ENCODE data around the gene RALBP1. TPM values are rescaled to one million over a fixed set of nuclear protein-coding genes. Genes with fewer than 3 reads are reported as not detected.

RALBP1 gene
- total and polyA plus RNA-seq, 2 of the 8 experiments (the other 6 are each of a cell fraction or from before 2014, with no cell fraction given), result 40.3 to 67.8 TPM

DNA sequence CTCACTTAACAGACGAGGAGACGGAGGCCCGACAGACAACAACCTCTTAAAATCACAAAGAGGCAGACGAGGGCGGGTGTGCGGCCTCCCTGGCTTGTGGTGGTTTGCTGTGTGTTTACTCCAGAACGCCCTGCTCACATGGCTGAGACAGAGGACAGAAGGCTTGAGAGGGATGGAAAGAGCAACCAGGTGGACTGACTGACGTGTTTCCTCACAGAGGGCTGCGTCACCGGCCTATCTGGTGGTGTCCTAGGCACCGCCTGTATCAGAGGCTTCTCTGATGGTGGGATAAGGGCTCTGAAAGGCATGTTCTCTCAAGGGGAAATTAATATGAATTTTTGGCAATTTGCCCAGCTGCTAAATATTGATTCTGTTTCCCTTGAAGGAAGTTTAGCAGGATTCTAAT, 47.0 kb upstream of the RALBP1 start (continued):
- TF ChIP-seq, protein P1, sequence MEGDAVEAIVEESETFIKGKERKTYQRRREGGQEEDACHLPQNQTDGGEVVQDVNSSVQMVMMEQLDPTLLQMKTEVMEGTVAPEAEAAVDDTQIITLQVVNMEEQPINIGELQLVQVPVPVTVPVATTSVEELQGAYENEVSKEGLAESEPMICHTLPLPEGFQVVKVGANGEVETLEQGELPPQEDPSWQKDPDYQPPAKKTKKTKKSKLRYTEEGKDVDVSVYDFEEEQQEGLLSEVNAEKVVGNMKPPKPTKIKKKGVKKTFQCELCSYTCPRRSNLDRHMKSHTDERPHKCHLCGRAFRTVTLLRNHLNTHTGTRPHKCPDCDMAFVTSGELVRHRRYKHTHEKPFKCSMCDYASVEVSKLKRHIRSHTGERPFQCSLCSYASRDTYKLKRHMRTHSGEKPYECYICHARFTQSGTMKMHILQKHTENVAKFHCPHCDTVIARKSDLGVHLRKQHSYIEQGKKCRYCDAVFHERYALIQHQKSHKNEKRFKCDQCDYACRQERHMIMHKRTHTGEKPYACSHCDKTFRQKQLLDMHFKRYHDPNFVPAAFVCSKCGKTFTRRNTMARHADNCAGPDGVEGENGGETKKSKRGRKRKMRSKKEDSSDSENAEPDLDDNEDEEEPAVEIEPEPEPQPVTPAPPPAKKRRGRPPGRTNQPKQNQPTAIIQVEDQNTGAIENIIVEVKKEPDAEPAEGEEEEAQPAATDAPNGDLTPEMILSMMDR (IDR thresholded peaks at IDR 0.05; ENCODE audit: control extremely low read depth in 1 of 3, insufficient read depth in 1 of 3, low read depth in 1 of 3, low read length in 3 of 3), result no peak
- no peak for TF ChIP-seq NRF1 (IDR thresholded peaks at IDR 0.05; ENCODE audit: low read depth, low read length)
- no peak for TF ChIP-seq CHD1 (IDR thresholded peaks at IDR 0.05; ENCODE audit: low read depth, low read length)
- no peak for TF ChIP-seq TBP (IDR thresholded peaks at IDR 0.05; ENCODE audit: low read depth, low read length)
- no peak for TF ChIP-seq KDM1A (IDR thresholded peaks at IDR 0.05; ENCODE audit: borderline replicate concordance, low read length)
- TF ChIP-seq CTBP2 (IDR thresholded peaks at IDR 0.05; ENCODE audit: borderline replicate concordance, insufficient read depth, insufficient read length, low read length), result no peak

Measured in H1 (cell line).